Measurements from ENCODE around the gene IRGC.

- no peak for TF ChIP-seq EZH2 (IDR thresholded peaks at IDR 0.05; ENCODE audit: insufficient read depth, poor library complexity, severe bottlenecking)
- TF ChIP-seq EZH2phosphoT487 (IDR thresholded peaks at IDR 0.05; ENCODE audit: insufficient read depth, low read depth) = no peak
Observed at GRCh38 chr19:43673637-43674036, 42.2 kb upstream of the IRGC start.
